HL-60/S4 treated with retinoic acid at 250 ng/mL for 4 days and 3 days (cell line): Measurements from ENCODE around the gene ZNF76.

Source experiments
- in situ Hi-C: fragments of 300-500 bp; cut with MboI; formaldehyde crosslinking; loops from 2 replicates; pipeline ENCODE4 v1.7.0; 2022; ENCODE audit warnings: low sequenced_read_pairs

ZNF76 gene

GRCh38 chr6:35259194-35259947 lies at the start of gene ZNF76:
TSS of gene ZNF76 (plus strand) at chr6:35259735. CDS start at chr6:35281152, 21,417 bp downstream.
- in situ Hi-C loops, result no loop called here

- in situ Hi-C loops, result no loop called here
Measured at GRCh38 chr6:35213298-35213791, 46.2 kb upstream of the ZNF76 start.

GRCh38 chr6:35213824-35214756 lies 45.4 kb upstream of the ZNF76 start, which contains the start of gene SCUBE3:
TSS of gene SCUBE3 (plus strand) at chr6:35213956. CDS start at chr6:35214419, 463 bp downstream.
- in situ Hi-C loops, result no loop called here

GRCh38 chr6:35214869-35215664 lies 44.5 kb upstream of the ZNF76 start:
- in situ Hi-C loops, result no loop called here

GRCh38 chr6:35215665-35216411 lies 43.7 kb upstream of the ZNF76 start:
- in situ Hi-C loops, result no loop called here

- in situ Hi-C loops, result no loop called here
Measured at GRCh38 chr6:35216412-35216732, 43.2 kb upstream of the ZNF76 start.

GRCh38 chr6:35216851-35217811 lies 42.4 kb upstream of the ZNF76 start:
- in situ Hi-C loops, result no loop called here

- in situ Hi-C loops, result no loop called here
Measured at GRCh38 chr6:35218021-35218420, 41.5 kb upstream of the ZNF76 start.

- in situ Hi-C loops, result no loop called here
Measured at GRCh38 chr6:35218456-35218855, 41.1 kb upstream of the ZNF76 start.

- in situ Hi-C loops, result no loop called here
Measured at GRCh38 chr6:35219683-35220326, 39.7 kb upstream of the ZNF76 start.

- in situ Hi-C loops, result no loop called here
Measured at GRCh38 chr6:35220711-35221110, 38.8 kb upstream of the ZNF76 start.

GRCh38 chr6:35223396-35223795 lies 36.1 kb upstream of the ZNF76 start:
- in situ Hi-C loops, result no loop called here

GRCh38 chr6:35224720-35225119 lies 34.8 kb upstream of the ZNF76 start:
- in situ Hi-C loops, result loop anchor here (25.0 kb wide), 1 partner anchor 237 kb away; no protein-coding TSS in a partner anchor

- in situ Hi-C loops, result loop anchor here (25.0 kb wide), 1 partner anchor 241 kb away; no protein-coding TSS in a partner anchor
Measured at GRCh38 chr6:35228481-35228880, 31.1 kb upstream of the ZNF76 start.

- in situ Hi-C loops, result loop anchor here (25.0 kb wide), 1 partner anchor 242 kb away; no protein-coding TSS in a partner anchor
Measured at GRCh38 chr6:35229304-35229703, 30.2 kb upstream of the ZNF76 start.

GRCh38 chr6:35230498-35230897 lies 29.0 kb upstream of the ZNF76 start:
- in situ Hi-C loops, result loop anchor here (25.0 kb wide), 1 partner anchor 243 kb away; no protein-coding TSS in a partner anchor

GRCh38 chr6:35230950-35231349 lies 28.6 kb upstream of the ZNF76 start:
- in situ Hi-C loops, result loop anchor here (25.0 kb wide), 1 partner anchor 244 kb away; no protein-coding TSS in a partner anchor

- in situ Hi-C loops, result loop anchor here (25.0 kb wide), 1 partner anchor 244 kb away; no protein-coding TSS in a partner anchor
Measured at GRCh38 chr6:35231563-35231962, 28.0 kb upstream of the ZNF76 start.
